NCI-H510A (cell line): ENCODE data around the gene HFE.
"Not testable (repeated sequence)": the region's sequence is repeated elsewhere in the genome, so short reads cannot be mapped to it uniquely, and the experiment has no call there.

ENCODE experiments used
- DNase-seq: peaks from one replicate; lab custom pipeline; 2025; lab: John Stamatoyannopoulos, UW

HFE gene

DNA sequence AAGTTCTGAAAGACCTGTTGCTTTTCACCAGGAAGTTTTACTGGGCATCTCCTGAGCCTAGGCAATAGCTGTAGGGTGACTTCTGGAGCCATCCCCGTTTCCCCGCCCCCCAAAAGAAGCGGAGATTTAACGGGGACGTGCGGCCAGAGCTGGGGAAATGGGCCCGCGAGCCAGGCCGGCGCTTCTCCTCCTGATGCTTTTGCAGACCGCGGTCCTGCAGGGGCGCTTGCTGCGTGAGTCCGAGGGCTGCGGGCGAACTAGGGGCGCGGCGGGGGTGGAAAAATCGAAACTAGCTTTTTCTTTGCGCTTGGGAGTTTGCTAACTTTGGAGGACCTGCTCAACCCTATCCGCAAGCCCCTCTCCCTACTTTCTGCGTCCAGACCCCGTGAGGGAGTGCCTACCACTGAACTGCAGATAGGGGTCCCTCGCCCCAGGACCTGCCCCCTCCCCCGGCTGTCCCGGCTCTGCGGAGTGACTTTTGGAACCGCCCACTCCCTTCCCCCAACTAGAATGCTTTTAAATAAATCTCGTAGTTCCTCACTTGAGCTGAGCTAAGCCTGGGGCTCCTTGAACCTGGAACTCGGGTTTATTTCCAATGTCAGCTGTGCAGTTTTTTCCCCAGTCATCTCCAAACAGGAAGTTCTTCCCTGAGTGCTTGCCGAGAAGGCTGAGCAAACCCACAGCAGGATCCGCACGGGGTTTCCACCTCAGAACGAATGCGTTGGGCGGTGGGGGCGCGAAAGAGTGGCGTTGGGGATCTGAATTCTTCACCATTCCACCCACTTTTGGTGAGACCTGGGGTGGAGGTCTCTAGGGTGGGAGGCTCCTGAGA is at the start of gene HFE:
TSS of gene HFE (plus strand) at position 146 of the 832 bp plus-strand sequence. CDS start at position 158, 12 bp downstream.
- no peak for DNase-seq

- no peak for DNase-seq
Observed at GRCh38 chr6:26041946-26042345, 45.3 kb upstream of the HFE start.

- DNase-seq, result no peak
Observed at GRCh38 chr6:26043384-26044139, 43.7 kb upstream of the HFE start.

- no peak for DNase-seq
Observed at GRCh38 chr6:26044140-26045064, 42.8 kb upstream of the HFE start.

- no peak for DNase-seq
Observed at GRCh38 chr6:26045065-26045927, 41.9 kb upstream of the HFE start.

GRCh38 chr6:26045928-26046368 is 41.3 kb upstream of the HFE start:
- no peak for DNase-seq

GRCh38 chr6:26047329-26047728 is 39.9 kb upstream of the HFE start:
- not testable (repeated sequence) for DNase-seq

- DNase-seq, result no peak
Observed at GRCh38 chr6:26048590-26048989, 38.6 kb upstream of the HFE start.

DNA sequence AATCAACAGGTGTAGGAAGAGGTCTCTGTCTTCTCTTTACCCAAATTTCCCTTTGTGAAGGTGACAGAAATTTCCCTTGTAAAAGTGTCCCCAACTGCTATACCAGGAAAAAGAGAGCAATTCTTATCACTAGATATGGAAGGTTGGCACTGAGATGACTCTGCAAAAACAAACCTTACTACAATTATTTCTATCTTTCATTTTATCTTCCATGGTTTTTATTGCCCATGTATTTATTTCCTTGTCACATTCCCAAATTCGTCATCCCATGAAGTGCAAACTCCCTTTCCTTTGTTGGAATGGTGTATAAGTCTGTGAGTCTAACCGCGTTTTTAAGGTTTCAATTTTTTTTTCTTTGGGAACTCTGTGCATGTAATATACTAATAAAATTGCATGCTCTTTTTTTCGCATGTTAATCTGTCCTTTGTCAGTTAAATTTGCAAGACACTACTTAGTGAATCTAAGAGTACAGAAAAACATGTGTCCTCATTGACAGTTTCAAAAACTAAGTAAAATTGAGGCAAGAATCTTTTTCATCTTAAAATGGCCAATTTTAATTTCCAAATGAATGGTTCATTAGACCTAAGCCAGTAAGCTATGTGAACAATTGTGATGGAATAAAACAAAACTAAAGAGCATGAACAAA is 35.4 kb upstream of the HFE start:
- DNase-seq, result no peak

- DNase-seq, result not testable (repeated sequence)
Observed at GRCh38 chr6:26052762-26053250, 34.4 kb upstream of the HFE start.

- DNase-seq, result no peak
Observed at GRCh38 chr6:26053992-26054780, 33.0 kb upstream of the HFE start.

- peak; percentile 78 for DNase-seq
Observed at GRCh38 chr6:26054781-26055718, 32.2 kb upstream of the HFE start.

DNA sequence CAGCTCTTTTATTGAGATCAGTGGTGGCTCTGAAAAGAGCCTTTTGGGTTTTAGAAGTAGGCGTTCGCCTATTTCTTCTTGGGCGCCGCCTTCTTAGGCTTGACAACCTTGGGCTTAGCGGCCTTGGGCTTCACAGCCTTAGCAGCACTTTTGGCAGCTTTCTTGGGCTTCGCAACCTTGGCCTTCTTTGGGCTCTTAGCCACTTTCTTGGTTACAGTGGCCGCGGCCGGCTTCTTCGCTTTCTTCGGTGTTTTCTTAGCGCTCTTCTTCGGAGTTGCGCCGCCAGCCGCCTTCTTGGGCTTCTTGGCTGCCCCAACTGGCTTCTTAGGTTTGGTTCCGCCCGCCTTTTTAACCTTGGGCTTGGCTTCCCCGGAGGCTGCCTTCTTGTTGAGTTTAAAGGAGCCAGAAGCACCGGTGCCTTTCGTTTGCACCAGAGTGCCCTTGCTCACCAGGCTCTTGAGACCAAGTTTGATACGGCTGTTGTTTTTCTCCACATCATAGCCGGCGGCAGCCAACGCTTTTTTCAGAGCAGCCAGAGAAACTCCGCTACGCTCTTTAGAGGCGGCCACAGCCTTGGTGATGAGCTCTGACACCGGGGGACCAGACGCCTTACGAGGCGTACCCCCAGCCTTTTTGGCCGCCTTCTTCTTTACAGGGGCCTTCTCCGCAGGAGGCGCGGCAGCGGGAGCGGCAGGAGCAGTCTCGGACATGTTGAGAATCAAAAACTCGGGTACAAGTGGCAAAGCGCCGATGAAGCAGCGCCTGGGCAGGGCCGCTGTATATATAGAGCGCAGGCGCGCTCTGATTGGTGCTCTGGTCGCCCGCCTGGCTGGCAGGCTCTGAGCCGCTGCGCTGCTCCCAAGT is 31.3 kb upstream of the HFE start:
- DNase-seq, result peak; percentile 72

- no peak for DNase-seq
Observed at GRCh38 chr6:26056583-26057350, 30.5 kb upstream of the HFE start.

- no peak for DNase-seq
Observed at GRCh38 chr6:26057899-26058298, 29.3 kb upstream of the HFE start.

- not testable (repeated sequence) for DNase-seq
Observed at GRCh38 chr6:26058477-26059033, 28.7 kb upstream of the HFE start.
